Choroid plexus epithelial cell (primary cell): ENCODE results near the gene CCDC181.

Experiments used
- DNase-seq: peaks from one replicate; pipeline ENCODE4 v3.0.0-alpha.2; 2010; ENCODE audit warnings: low read depth
- H3K4me3 ChIP-seq: 2 replicates; pipeline ENCODE4 v1.5.1; 2011; ENCODE audit warnings: low read depth, mild to moderate bottlenecking, control low read depth, low read length, moderate library complexity
- TF ChIP-seq, protein P1 (sequence below): conservative IDR thresholded peaks from 2 replicates; pipeline ENCODE4 v1.5.1; 2011; ENCODE audit warnings: low read depth, mild to moderate bottlenecking, control low read depth, inconsistent platforms, low read length, moderate library complexity

Gene CCDC181

DNA sequence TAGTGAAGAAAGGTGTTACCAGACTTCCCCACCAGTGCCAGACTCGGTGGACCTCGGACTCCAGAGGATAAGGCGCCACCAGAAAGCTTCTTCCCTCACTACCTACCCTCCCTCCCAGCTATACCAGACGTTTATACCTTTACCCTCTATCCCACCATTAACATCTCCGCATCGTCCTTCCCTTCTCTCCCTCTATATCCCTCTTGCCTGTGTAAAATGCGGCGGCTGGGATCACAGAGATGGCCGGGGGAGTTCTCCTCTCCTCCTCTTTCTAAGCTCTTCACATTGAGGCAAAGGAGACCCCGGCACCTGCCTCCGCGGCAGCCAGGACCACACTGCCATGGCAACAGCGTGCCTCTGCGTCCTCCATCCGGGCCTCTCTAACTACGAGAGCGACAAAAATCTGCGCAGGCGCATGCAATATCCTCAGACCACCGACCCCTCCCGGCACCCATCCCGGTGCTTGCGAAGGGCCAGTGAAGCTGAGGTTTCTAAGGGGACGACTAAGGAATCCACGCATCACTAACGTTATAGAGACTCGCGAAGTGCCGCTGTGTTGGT lies at the start of gene CCDC181:
TSS of gene CCDC181 (minus strand) at position 394 of the 561 bp plus-strand sequence. CDS start 2,547 bp downstream, outside the sequence.
- peak; percentile 75 for DNase-seq
- peak within 1 kb of the TSS; percentile 58 for H3K4me3 ChIP-seq
- TF ChIP-seq, protein P1, sequence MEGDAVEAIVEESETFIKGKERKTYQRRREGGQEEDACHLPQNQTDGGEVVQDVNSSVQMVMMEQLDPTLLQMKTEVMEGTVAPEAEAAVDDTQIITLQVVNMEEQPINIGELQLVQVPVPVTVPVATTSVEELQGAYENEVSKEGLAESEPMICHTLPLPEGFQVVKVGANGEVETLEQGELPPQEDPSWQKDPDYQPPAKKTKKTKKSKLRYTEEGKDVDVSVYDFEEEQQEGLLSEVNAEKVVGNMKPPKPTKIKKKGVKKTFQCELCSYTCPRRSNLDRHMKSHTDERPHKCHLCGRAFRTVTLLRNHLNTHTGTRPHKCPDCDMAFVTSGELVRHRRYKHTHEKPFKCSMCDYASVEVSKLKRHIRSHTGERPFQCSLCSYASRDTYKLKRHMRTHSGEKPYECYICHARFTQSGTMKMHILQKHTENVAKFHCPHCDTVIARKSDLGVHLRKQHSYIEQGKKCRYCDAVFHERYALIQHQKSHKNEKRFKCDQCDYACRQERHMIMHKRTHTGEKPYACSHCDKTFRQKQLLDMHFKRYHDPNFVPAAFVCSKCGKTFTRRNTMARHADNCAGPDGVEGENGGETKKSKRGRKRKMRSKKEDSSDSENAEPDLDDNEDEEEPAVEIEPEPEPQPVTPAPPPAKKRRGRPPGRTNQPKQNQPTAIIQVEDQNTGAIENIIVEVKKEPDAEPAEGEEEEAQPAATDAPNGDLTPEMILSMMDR: no peak

DNA sequence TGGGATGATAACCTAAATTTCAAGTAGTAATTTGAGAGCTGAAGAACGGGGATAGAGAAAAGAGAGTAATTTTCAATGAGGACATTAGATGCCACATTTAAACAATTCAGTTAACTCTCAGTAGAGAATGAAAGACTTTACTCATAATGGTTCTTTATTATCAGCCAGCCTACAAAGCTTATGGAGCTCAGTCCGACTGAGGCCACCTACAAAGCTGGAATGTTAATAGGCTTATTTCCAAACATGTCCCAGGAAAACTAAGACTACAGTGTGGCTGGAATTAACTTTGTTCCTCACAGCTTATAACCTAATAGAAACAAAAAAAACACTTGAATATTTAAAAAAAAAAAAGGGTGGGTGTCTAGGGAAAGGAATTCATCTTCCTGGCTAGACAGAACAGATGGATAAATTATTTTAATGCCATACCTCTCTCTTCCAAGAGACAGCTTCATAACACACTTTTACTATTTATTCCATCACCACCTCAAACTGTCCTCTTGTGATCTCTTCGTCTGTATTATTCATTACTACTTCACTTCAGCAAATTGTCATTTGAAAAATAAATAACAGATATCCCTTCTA lies 48.6 kb upstream of the CCDC181 start:
- no peak overlapping the region for H3K4me3 ChIP-seq
- no peak for DNase-seq
- TF ChIP-seq, protein P1: no peak

DNA sequence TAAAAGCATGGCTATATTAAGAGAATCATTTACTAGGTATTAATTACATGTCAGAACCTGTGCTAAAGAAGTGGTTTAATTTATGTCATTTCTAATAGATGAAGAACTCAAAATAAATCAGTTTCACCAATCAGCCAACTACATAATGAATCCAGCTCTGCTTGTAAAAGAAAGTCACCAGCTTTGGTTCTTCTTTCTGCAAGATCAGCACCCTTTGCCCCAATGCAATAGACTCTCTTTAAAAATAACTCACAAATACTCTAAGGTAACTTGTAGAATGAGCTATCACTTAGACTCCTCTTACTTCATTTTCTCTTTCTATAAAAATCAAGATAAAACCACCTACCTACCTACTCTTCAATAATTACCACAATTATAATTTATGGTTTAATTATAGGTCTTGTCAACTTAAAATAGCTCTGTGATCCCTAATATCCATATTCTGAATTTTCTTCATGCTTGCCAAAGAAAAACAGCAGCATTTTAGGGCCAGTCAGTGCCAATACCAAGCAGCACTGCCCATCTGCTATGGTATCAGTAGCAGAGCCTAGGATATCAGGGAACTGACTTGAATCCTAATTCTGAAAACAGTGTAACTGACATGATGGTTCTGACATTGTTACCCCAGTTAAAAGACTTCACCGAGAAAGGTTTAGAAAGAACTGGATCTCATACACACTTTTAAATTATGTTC lies 47.2 kb upstream of the CCDC181 start:
- DNase-seq: no peak
- TF ChIP-seq, protein P1: no peak
- H3K4me3 ChIP-seq: no peak overlapping the region

DNA sequence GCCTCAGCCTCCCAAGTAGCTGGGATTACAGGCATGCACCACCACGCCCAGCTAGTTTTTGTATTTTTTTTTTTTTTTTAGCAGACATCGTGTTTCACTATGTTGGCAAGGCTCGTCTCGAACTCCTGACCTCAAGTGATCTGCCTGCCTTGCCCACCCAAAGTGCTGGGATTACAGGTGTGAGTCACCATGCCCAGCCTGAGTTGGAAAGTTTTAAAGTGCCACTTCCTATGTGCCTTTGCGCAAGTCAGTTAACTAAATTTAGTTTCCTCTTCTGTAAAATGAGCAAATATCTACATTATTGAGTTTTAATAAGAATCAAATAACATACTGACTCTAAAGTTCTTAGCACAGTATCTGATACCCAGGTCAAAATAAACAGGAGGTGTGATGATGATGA lies 46.1 kb upstream of the CCDC181 start:
- TF ChIP-seq, protein P1: no peak
- DNase-seq: no peak
- no peak overlapping the region for H3K4me3 ChIP-seq

DNA sequence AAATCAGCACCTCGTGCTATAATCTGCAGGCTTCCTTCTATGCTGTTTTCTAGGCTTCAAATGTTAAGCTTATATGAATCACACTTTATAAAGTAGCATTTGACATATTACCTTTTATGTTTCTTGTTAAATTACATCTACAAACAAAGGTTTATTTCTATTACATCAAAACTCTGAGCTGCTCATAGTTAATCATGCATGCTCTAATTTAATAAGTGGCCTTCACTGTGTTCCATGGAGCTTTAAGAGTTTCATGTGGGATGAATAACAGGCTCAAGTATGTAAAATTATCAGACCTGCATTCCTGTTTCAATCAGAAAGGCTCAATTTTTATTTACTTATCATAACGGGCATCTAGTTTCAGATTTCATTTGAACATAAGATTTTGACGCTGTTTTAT lies 45.5 kb upstream of the CCDC181 start:
- DNase-seq: peak; percentile 16
- H3K4me3 ChIP-seq: no peak overlapping the region
- TF ChIP-seq, protein P1: no peak

DNA sequence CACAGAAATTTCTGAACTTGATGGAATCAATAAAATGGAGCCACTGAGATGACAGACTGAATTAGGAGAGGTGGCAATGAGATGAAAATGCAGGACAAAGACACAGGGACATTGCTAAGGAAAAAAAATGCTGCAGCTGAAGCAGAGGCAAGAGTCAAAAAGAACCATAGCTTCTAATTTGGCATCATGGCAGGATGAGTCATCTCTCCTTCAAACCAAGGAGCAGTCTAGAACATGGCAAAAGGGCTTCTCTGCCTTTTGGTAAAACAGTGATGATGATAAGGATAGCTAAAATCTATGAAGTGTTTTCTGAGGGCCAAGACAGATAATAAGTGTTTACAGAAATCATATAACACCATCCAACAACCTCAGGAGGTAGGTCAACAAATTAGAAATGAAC lies 41.7 kb upstream of the CCDC181 start:
- TF ChIP-seq, protein P1: no peak

More for the DNA sequence above, 41.7 kb upstream of the CCDC181 start:
- peak; percentile 13 for DNase-seq
- H3K4me3 ChIP-seq: no peak overlapping the region
